Mesodermal cell (in vitro differentiated cells): Measurements from ENCODE around the gene TNFSF18.

Experiments used
- H3K27ac ChIP-seq: 2 replicates; pipeline ENCODE4 v1.7.0; 2013; ENCODE audit warnings: mild to moderate bottlenecking, low read depth, low read length, moderate library complexity; ENCODE audit not compliant: severe bottlenecking
- H3K36me3 ChIP-seq: 2 replicates; pipeline ENCODE4 v1.7.1; 2013; ENCODE audit warnings: mild to moderate bottlenecking, low read length, moderate library complexity; ENCODE audit not compliant: control insufficient read depth, insufficient read depth
- H3K4me1 ChIP-seq: one replicate; pipeline ENCODE4 v1.7.1; 2013; ENCODE audit warnings: mild to moderate bottlenecking, low read length; ENCODE audit not compliant: insufficient read depth, control insufficient read depth, poor library complexity, severe bottlenecking
- H3K4me3 ChIP-seq: 2 replicates; pipeline ENCODE4 v1.7.0; 2013; ENCODE audit warnings: low read length, control low read depth, mild to moderate bottlenecking; ENCODE audit not compliant: insufficient read depth, poor library complexity, severe bottlenecking; ENCODE audit errors: extremely low read depth
- H3K9me3 ChIP-seq: 2 replicates; pipeline ENCODE4 v1.7.1; 2013; ENCODE audit warnings: mild to moderate bottlenecking, low read length, moderate library complexity; ENCODE audit not compliant: control insufficient read depth
- WGBS, 2 experiments: methylation state at CpG; one replicate each; pipeline ENCODE4 v1.1.5; 2013; ENCODE audit warnings: missing lambda C conversion rate in 2 of 2; ENCODE audit not compliant: insufficient coverage in 2 of 2; 5-methylcytosine and 5-hydroxymethylcytosine counted together

Gene TNFSF18

DNA sequence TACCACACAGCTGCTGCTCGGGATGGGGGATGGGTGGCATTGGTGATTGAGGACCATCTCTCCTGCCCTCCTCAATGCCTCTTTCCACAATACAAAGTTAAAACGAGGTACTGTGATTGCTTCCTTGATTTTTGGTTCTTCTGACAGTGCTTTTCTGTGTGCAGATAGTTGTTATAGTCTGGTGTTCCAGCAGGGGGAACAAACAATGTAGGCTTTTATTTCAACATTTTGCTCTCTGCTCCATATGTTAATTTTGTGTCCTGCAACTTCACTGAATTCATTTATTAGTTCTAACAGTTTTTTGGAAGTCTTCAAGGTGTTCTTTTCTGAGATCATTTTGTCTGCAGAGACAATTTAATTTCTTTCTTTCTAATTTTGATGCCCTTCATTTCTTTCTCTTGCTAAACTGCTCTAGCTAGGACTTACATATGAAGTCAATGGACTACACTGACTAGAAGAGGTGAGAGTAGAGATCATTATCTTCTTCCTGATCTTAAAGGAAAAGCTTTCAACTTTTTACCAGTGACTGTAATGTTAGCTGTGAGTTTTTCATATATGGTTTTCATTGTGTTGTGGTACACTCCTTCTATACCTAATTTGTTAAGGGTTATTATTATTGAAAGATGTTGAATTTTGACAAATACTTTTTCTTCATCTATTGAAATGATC is 45.4 kb downstream of the TNFSF18 start:
- Histone ChIP-seq H3K4me1 (no peaks in the 10 kb centered on the region), H3K9me3 (no peaks in the 10 kb centered on the region), H3K4me3 (no peak overlapping the region), H3K27ac (no peak overlapping the region), H3K36me3 (no peaks in the 10 kb centered on the region)
- whole genome bisulfite sequencing, 2 experiments, result no CpG with 5 or more reads among the region's 2 CpGs

DNA sequence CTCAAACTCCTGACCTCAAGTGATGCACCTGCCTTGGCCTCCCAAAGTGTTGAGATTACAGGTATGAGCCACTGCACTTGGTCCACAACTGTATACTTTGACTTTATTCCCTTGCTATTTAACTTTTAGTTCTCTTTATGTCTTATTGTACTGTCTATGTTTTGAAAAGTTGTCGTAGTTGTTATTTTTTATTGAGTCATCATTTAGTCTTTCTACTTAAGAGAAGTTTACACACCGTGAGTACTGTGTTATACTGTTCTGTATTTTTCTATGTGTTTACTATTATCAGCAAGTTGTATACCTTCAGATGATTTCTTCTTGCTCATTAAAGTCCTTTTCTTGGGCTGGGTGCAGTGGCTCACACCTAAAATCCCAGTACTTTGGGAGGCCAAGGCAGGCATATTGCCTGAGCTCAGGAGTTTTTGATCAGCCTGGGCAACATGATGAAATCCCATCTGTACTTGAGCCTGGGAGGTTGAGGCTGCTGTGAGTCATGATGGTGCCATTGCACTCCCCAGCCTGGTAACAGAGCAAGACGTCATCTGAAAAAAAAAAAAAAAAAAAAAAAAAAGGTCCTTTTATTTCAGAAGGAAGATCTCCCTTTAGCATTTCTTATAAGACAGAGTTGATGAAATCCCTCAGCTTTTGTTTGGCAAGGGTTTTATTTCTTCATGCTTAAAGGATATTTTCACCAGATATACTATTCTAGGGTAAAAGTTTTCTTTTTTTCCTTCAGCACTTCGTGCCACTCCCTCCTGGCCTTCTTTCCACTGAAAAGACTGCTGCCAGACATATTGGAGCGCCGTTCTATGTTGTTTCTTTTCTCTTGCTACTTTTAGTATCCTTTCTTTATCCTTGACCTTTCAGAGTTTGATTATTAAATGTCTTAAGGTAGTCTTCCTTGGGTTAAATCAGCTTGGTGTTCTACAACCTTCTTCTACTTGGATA is 47.6 kb downstream of the TNFSF18 start:
- Histone ChIP-seq H3K4me3 (no peak overlapping the region), H3K9me3 (peaks cover 8% of the 10 kb centered on the region), H3K27ac (no peak overlapping the region), H3K36me3 (no peaks in the 10 kb centered on the region), H3K4me1 (no peaks in the 10 kb centered on the region)
- WGBS, 2 experiments, result 100% methylated on average over 1 to 3 of the region's 6 CpGs

DNA sequence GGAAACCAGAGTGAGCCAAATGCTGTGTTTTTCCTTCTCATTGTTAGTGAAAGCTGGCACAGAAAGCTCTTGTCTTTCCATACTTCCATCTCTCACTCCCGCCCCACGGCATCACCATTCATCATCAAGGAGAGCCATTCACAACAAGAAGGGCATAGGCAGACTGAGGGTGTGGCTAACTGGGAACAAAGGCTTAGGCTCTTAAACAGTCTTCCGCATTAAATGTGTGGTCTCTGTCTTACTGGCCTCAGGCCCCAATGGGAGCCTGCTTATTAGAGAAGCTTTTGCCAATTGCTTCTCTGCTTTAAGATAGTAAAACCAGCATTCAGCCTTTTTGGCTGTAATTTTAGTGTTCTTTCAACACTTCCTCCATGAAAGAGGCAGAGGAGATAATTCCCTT is 51.4 kb downstream of the TNFSF18 start:
- 50 to 57% methylated on average over 2 to 3 of the region's 3 CpGs for WGBS, 2 experiments
- Histone ChIP-seq H3K36me3 (no peaks in the 10 kb centered on the region), H3K4me1 (no peaks in the 10 kb centered on the region), H3K27ac (no peak overlapping the region), H3K9me3 (peaks cover 21% of the 10 kb centered on the region), H3K4me3 (no peak overlapping the region)

DNA sequence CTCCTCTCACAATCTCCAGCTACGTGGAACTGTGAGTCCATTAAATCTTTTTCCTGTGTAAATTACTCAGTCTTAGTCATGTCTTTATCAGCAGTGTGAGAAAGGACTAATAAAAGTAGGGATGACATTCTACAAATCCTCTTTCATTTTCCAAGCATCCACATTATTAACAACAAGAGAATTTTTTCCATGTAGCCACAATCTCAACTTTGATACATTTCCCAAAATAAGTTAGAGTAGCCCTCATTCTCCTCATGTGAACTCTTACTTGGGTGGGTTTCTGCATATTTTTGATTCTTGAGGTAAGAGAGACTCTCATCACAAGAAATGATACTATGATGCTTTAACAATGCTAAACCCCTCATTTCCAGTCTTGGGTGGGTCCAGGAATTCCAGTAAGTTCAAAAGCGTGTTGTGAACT is 52.8 kb downstream of the TNFSF18 start:
- peaks cover 21% of the 10 kb centered on the region for H3K9me3 ChIP-seq
- H3K27ac ChIP-seq, result no peak overlapping the region
- H3K4me1 ChIP-seq, result peaks cover 13% of the 10 kb centered on the region
- no peak overlapping the region for H3K4me3 ChIP-seq
- no peaks in the 10 kb centered on the region for H3K36me3 ChIP-seq
- WGBS, 2 experiments, result 100% methylated on average over 1 of the region's 2 CpGs; no CpG with 5 or more reads in 1 of the 2 experiments

DNA sequence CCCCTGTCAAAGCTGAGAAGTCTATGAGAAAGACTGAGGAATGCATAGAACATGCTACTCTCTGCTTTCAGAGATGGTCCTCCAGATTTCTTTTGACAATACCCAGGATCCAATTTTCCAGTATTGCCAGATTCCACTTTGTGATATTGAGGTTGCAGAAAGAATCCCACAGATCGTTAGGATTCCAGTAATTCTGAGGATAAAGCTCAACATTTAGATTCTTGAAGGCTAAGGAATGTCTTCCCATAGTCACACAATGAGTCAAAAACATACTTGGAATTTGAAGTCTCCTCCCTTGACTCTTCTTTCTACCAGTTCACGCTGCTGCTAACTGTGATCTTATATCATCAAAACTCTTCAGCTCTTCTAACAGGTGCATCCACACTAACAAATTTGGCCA is 57.1 kb downstream of the TNFSF18 start:
- no peak overlapping the region for H3K4me3 ChIP-seq
- H3K36me3 ChIP-seq, result no peaks in the 10 kb centered on the region
- H3K4me1 ChIP-seq, result peaks cover 21% of the 10 kb centered on the region
- WGBS, 2 experiments, result 93 to 100% methylated on average over 1 to 2 of the region's 2 CpGs
- H3K9me3 ChIP-seq, result peaks cover 17% of the 10 kb centered on the region
- H3K27ac ChIP-seq, result no peak overlapping the region

DNA sequence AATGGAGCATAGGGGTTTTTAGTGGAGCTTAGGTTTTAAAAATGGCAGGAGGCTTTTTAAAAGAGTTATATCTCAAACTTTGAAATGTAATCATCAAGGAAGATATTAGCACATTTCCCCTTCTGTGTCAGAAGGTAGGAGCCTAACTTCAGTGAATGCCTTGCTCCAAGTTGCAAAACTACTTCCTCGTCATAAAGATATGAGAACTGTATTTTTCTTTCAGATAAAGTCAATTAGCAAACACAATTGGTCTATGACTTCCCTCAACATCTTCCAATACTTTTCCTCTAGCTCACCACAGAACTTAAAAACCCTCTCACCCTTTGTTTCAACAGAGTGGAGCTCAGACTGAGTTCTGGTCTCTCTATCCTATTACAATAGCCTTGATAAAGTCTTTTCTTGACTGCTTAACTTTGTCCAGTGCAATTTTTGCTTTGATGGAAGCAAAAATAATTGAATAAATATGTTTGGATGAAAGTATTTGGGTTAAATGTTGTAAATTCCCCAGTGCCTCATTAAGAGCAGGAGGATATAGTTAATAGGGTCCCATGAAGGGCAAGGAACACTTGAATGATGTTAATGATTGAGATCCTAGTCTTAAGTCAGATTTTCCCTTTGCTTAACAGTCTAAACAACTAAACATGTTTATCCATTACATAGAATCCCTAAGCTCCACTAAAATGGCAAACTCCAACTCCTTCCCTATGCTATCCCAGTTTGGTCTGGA is 58.9 kb downstream of the TNFSF18 start:
- no peaks in the 10 kb centered on the region for H3K36me3 ChIP-seq
- H3K9me3 ChIP-seq, result peaks cover 4% of the 10 kb centered on the region
- no peak overlapping the region for H3K4me3 ChIP-seq
- WGBS, 2 experiments, result 80 to 100% methylated on average over 1 of the region's 1 CpG
- H3K27ac ChIP-seq, result no peak overlapping the region
- H3K4me1 ChIP-seq, result peaks cover 21% of the 10 kb centered on the region

DNA sequence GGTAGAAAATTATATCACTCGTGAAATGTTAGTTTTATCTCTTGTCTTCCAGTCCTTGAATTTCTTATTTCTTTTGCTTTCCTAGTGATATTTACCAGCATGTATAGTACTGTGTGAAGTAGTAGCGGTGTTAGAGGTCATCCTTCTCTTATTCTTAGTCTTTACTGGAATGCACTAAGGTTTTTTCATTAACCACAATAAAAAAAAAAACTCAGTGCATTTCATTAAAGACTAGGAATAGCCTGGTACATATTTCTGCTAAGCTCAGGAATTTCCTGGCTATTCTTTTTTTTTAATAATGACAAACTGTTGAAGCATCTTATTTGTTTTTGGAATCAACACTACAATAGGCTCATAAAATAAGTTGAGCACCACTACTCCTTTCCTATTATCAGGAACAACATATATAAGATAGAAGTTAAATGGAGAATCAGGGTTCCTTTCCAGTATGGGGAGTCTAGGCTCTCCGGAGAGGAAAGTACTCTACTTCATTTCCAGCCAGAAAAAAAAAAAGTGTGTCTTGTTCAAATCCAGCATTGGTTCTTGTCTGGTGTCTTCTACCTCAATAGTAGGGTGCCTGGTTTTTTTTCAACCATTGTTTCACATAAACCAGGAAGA is 60.0 kb downstream of the TNFSF18 start:
- no peaks in the 10 kb centered on the region for H3K36me3 ChIP-seq
- peaks cover 21% of the 10 kb centered on the region for H3K4me1 ChIP-seq
- no peak overlapping the region for H3K27ac ChIP-seq
- no CpG with 5 or more reads among the region's 3 CpGs for WGBS, 2 experiments
- no peaks in the 10 kb centered on the region for H3K9me3 ChIP-seq
- H3K4me3 ChIP-seq, result no peak overlapping the region
